NCI-H526 (cell line): ENCODE measurements around the gene MYH9.
A peak's percentile ranks its signal among the peaks of the same experiment; 100 is the strongest.
"Not testable (repeated sequence)": the region's sequence is repeated elsewhere in the genome, so short reads cannot be mapped to it uniquely, and the experiment has no call there.

Source experiments
- DNase-seq, 2 experiments: peaks; one replicate each; lab custom pipeline; 2025; lab: John Stamatoyannopoulos, UW

The MYH9 gene

GRCh38 chr22:36413022-36413775, 25.4 kb upstream of the MYH9 start:
- DNase-seq: no peak

DNA sequence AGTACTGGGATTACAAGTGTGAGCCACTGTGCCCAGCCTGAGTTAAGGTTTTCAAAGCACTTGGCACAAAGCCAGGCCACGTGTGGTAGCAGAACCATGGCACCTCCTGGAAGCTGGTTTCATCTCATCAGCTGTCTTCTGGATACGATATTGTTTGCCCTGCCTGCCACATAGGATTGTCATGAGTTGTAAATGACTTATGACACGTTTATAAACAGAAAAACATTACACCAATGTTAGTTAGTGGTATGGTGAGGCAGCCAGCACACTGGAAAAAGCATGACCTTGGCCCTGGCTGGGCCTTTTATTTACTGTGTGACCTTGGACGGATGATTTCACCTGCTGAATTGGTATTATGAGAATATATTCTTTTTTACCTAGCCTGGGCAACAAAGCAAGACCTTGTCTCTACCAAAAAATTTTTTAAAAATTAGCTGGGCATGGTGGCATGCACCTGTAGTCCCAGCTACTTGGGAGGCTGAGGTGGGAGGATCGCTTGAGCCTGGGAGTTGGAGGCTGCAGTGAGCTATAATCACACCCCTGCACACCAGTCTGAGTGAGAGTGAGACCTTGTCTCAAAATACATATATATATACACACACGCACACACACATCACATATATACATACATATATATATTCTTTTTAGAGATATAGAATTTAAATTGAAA, 24.0 kb upstream of the MYH9 start:
- no peak for DNase-seq

- peak; percentile 93 to 98 for DNase-seq
Measured at GRCh38 chr22:36409911-36410756, 22.4 kb upstream of the MYH9 start.

GRCh38 chr22:36409554-36409910, 21.8 kb upstream of the MYH9 start:
- DNase-seq: not testable (repeated sequence)

DNA sequence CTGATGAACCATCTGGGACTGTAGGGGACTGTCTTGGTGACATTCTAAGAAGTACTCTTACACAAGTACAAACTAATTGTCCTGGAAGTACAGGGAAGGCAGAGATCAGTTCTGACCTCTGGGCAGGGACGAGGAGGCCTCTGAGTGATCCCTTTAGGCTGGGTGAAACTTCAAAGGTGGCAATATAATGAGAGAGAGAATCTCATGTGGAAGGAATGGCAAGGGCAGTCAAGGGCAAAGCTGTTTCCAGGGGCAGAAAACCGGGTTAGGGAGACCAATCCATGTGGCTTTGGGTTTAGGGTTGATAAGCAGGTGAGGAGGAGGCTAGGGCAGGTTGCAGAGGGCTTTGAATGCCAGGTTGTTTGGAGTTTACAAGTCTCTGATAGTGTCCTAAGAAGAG, 21.3 kb upstream of the MYH9 start:
- DNase-seq: no peak

DNA sequence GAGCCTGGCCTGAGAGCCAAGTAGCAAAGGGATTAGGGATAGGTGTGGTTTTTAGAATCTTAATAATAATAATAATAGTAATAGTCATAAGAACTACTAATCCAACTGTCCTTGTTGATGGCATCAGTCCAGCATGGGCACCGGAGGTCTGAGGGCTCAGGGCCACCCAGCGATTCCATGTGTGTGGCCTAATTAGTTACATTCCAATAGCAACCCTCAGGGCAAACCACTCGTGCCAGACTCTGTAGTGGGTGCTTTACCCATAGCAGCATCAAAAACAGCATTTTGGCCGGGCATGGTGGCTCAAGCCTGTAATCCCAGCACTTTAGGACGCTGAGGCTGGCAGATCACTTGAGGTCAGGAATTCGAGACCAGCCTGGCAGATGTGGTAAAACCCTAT, 19.0 kb upstream of the MYH9 start:
- DNase-seq: no peak

DNA sequence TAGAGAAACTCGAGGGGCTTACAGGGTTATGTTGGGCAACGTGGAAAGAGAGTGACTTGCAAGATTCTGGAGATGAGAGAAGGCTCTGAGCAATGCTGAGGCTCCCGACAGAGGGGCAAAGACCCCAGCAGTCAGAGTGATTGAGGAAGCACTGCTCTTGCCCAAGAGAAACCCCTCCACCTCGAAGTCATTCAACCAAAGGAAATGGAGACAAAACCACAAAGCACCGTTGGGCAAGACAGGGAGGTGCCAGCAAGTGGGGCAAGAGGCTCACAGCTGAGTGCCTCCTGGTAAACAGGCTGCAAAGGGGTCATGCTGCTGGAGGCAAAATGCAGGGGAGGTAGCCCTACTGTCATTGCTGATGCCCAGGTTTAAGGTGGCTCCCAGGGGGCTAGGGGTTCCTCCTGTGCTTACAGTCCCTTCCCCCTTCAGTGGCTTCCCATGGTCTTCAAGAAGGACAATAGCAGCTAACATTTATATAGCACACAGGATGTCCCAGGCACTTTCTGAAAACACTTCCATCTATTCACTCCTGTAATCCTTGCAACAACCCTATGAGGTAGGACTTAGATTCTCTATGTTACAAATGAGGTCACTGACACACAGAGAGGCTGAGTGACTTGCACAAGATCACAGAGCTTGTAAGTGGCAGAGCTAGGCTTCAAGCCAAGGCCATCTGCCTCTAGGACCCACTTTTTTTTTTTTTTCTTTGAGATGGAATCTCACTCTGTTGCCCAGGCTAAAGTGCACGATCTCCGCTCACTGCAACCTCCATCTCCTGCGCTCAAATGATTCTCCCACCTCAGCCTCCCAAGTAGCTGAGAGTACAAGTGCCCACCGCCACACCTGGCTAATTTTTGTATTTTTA, 18.1 kb upstream of the MYH9 start:
- DNase-seq: no peak

- no peak for DNase-seq
Measured at GRCh38 chr22:36405221-36405661, 17.5 kb upstream of the MYH9 start.

DNA sequence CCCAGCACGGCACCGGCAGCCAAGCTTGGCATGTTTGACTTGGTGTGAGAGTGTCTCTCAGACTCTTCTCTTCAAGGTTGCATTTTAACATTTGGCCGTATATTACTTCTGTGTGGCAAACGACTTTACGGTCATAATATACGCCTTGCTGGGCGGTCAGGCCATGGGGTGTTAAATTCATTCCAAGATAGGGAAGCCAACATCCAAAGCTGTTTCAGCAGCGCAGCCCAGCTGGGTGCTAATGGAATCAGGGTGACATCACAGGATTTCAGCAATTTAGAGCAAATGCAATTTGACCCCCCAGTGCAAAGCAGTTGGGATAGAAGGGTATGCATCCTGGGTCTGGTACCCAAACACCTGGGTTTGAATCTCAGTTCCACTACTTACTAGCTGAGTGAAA, 16.7 kb upstream of the MYH9 start:
- no peak for DNase-seq

DNA sequence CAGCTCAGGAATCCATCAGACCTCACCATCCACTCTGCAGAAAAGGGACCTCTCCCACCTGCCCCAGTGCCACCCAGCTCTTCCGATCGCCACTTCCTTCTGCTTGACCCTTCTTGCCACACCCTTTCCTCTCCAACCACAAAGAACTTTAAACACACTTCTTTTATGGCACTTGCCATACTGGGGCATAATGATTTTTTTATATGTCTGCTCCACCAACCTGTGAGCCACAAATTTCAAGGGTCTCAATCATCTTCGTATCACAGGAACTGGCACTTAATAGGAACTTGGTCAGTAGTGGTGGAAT, 11.7 kb upstream of the MYH9 start:
- no peak for DNase-seq

DNA sequence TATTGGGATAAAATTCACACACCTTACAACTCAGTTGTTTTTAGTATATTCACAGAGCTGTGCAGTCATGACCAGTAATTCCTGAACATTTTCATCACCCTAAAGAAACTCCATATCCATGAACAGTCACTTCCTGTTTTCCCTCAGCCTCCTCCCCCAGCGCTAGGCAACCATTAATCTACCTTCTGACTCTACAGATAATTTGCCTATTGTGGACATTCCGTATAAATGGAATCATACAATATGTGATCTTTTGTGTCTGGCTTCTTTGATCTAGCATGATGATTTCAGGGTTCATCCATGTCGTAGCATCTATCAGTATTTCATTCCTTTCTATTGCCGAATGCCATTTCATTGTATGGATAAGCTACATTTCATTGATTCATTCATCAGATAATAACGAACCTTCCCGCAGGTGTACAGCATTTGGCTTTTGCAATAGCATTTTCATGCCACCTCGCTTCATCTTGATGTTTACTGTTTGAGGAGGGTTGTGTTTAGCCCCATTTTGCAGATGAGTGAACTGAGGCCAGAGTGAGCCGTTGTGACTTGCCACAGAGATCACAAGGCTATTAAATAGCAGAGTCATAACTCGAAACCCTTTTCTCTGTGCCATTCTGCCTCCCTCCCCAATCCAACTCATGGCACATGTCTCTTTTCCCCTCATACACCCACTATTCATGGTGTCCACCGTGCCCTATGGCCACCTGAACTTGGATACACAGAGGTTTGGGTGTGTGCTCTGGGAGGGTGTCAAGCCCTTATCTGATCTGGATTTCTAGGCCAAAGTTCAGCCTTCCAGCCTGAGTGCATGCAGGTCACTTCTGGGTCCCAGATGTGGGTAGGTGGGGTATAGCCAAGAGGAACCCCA, 11.1 kb upstream of the MYH9 start:
- DNase-seq: peak in 1 of 2 experiments; percentile 40

GRCh38 chr22:36397131-36398093, 9.6 kb upstream of the MYH9 start:
- DNase-seq: no peak

DNA sequence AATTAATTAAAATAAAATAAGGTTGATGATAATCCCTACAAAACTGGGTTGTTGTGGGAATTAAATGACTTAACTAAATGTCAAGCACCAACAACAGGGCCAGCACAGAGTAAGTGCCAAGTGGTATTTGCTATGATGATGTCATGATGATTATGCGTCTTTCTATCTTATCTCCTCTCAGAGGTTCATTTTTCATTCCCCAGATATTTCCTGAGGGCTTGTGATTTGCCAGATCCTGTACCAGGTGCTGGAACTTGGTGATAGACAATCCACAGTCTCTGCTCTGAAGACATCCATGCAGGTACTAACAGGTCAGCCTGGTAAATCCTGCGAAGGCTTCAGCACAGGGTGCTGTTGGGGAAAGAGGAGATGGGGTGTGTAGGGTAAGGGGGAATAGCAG, 8.1 kb upstream of the MYH9 start:
- no peak for DNase-seq

GRCh38 chr22:36395055-36395849, 7.5 kb upstream of the MYH9 start:
- no peak for DNase-seq

DNA sequence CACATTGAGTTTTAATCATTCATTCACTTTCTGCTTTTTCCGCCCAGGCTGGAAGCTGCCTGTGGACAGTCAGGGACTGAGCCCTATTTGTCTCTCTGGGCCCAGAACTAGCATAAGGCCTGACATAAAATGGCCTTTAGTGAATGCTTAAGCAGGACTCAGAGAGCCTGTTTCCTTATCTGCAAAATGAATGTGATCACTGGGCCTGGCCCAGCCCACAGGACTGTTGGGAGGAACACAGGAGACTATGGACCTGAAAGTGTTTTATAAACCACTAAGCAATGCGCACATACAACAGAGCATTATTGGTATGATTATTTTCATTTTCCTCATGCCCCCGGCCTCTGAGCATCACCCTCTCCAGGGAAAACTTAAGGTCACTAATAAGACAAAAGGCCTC, 3.9 kb upstream of the MYH9 start:
- no peak for DNase-seq

- not testable (repeated sequence) for DNase-seq
Measured at GRCh38 chr22:36389122-36389521, 1.4 kb upstream of the MYH9 start.

DNA sequence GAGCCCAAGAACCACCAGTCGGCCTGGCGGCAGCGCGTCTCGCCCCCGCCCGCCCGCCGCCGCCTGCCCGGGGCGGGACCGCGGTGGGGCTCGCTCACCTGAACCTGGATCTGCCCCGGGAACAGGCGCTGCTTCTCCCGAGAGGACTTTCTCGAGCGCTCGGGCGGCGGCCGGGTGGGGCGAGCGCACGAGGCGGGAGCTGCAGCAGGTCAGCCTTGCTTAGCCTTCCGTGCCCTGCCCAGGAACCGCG, 133 bp downstream of the MYH9 start:
- DNase-seq: no peak

GRCh38 chr22:36386900-36387708, 663 bp downstream of the MYH9 start:
- DNase-seq: peak in 1 of 2 experiments; percentile 54
